Effector CD4-positive, alpha-beta T cell (primary cell): ENCODE data around the gene NOXA1.

ENCODE experiments used
- DNase-seq: peaks from one replicate; pipeline ENCODE4 v3.0.0-alpha.2; 2020

Gene NOXA1

DNA sequence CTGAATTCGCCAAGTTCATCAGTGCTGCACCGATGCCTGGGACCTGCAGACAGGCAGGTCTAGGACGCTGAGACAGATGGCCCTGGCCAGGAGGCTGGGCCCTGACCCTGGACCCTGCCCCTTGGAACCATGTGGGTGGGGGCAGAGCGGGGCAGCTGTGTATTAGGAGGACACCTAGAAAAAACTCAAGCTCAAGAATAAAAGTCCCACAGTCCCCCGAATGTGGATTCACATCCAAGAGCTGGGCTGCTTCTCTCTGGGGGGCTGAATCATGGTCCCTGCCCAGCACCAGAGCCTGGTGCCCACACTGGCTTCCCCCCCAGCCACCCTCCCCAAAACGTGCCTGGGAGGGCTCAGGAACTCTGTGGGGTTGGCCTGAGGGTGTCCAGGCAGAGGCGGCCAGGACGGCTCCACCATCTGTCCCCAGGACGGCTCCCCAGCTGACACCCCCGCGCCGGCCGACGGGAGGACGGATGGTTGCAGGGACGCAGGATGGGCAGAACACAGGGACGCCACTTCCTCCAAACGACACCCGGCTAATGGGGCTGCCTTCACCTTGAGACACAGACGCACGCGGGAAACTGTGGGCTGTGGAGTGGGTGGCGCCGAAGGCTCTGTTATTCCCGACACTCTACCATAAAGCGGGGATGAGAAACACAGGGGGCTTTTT, 35.2 kb upstream of the NOXA1 start:
- DNase-seq, result no peak

DNA sequence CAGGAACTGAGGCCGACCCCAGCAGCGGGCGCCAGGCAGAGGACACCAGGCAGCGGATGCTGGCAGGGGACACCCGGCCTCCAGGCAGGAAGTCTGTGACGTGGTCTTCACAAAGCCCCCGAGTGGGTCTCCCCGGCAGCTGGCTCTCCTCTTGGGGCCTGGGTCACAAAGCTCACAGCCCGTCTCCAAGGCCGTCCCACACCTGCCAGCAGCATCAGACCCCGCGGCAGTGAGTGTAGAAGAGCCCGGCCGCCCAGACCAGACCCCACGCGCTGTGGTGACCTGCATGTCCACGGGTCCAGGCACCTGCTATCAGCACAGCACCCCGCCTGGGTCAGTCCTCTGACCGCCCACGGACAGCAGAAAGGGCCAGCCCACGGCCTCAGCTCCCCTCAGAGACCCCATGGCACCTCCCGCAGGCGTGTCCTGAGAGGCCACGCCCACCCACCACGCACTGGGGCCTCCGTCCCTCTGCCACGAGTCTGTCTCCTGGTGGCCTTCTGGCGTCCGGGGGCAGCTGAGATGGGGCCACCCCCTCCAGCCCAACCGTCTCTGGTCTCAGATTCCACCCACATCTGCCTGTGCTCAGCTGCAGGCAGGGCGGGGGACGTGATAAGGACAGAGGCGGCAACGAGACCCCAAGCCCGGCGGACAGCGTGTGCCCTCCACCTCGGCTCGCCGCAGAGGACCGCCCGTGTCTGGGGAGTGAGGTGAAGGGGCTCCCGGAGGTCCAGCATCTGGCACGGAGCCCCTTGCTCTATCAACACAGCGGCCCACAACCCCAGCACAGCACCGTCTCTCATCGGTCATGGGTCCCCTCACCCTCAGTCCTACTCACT, 34.4 kb upstream of the NOXA1 start:
- DNase-seq, result no peak

DNA sequence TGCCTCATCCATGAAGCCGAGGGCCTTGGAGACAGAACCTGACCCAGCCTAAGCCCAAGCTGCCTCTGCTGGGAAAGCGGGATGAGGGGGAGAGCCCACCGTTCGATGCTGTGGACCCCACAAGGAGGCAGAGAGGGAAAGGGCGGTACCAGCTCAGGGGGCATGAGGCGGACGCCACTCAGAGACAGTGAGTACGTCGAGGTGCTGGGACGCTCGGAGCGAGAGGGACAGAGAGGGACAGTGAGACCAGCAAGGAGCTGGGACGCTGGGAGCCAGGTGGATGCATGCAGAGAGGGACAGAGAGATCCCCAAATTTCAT, 33.8 kb upstream of the NOXA1 start:
- no peak for DNase-seq

DNA sequence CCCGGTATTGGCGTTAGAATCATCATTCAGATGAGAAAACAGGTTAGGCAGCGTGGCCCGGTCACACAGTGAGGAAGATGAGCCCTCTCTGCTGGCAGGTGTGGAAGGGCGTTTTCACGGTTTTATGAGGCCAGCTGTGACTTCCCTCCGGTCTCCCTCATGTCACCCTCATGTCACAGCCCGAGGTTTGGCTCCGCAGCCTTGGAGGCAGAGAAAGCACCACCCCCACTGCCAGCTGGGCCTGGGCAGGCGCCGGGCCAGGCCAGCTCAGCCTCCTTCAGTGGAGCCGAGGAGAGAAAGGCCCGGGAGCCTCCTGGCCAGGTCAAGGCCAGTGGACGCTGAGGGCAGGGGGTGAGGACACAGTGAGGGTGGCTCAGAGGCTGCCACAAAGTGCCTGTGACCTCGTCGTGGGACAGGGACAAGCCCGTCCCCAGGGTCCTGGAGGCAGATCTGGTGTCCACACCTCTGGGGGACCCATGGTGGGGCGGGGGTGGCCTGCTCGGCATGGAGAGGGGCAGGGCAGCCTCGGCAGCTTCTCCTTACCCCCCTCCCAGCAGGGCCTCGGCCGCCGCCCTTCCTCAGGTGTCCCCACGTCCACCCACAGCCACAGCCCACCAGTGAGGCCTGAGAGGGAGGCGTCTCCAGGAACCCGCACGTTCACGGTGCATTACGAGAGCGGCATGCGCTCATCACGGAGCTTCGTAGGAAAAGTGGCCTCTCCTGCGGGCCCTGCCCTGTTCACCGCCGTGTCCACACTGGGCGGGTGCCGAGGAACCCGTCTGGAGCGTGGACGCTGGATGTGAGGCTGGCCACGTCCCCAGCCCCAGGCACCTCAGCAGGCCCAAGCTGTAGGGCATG, 32.4 kb upstream of the NOXA1 start:
- no peak for DNase-seq

DNA sequence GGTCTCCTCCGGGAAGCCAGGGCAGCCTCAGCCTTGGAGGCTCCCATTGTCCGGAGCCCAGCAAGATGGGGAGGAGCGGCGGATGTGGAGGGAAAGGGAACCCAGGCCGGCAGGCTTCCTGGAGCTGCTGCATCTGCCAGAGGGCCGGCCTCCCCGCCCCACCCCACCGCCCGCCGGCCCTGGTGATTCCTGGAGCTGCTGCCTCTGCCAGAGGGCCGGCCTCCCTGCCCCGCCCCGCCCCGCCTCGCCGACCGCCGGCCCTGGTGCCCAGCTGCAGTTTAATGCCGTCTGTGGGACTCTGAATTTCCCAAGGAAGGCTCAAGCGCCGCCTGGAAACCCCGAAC, 31.8 kb upstream of the NOXA1 start:
- no peak for DNase-seq

DNA sequence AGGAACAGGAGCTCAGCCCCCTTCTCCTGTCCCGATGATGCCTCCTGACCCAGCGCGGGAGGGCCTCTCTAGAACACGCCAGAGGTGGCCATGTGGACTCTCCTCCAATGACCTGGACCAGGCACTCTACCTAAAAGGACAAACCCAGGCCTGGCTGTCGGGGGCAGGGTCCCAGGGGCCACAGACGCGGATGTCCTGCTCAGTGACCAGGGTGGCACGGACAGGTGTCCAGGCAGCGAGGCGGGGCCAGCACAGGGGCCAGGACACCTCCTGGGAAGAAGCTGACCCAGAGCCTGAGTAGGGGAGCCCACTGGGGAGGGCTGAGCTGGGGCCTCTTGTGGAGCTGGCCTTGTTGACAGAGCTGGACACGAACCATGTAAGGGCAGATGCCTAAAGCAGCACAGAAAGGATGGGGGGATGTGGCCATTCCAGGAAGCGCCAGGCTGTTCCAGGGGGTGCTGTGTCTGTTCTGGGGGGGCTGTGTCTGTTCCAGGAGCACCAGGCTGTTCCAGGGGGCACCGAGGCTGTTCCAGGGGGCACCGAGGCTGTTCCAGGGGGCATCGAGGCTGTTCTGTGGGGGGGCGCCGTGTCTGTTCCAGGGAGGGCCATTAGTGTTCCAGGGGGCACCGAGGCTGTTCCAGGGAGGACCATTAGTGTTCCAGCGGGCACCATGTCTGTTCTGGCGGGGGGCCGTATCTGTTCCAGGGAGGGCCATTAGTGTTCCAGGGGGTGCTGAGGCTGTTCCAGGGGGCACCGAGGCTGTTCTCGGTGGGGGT, 30.8 kb upstream of the NOXA1 start:
- DNase-seq, result no peak

DNA sequence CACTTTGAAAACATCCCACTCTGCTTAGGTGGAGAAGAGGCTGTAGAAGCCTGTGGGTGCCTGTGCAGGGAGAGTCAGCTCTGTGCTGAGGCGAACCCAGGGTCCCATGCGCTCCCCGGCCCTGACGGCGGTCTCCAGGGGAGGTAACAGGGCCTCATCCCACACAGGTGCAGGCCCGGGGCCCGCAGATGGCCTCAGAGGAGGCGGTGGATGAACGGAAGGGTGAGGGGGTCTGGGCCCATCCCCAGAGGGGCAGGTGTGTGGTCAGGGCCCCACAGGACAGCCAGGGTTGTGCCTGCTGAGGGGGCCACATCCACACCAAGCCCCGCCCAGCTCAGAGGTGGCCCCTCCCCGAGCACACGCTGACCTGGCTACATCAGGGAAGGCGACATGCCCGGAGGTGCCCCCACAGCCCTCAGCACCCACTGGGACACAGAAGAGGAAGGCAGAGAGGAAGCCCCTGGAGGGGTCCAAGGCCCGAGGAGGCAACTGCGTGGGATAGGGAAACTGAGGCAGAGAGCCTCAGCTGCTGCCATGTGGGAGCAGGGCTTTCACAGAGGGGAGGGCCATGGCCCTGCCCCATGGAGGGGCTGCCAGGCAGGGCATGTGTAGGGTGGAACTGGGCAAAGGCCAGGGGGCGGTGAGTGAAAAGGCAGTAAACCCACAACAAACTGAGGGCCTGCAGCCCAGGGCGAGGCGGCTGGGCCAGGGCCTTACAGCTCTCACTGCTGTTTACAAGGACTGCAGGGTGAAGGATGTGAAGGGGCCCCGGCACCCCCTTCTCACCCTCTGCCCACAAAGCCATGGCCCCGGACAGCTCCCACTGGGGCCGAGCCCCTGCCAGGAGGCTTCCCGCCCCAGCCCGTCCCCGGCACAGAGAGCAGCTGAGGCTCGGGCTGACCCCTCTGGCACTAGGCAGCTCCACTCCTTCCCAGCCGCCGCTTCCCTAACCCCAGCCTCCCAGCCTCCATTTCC, 29.7 kb upstream of the NOXA1 start:
- no peak for DNase-seq

DNA sequence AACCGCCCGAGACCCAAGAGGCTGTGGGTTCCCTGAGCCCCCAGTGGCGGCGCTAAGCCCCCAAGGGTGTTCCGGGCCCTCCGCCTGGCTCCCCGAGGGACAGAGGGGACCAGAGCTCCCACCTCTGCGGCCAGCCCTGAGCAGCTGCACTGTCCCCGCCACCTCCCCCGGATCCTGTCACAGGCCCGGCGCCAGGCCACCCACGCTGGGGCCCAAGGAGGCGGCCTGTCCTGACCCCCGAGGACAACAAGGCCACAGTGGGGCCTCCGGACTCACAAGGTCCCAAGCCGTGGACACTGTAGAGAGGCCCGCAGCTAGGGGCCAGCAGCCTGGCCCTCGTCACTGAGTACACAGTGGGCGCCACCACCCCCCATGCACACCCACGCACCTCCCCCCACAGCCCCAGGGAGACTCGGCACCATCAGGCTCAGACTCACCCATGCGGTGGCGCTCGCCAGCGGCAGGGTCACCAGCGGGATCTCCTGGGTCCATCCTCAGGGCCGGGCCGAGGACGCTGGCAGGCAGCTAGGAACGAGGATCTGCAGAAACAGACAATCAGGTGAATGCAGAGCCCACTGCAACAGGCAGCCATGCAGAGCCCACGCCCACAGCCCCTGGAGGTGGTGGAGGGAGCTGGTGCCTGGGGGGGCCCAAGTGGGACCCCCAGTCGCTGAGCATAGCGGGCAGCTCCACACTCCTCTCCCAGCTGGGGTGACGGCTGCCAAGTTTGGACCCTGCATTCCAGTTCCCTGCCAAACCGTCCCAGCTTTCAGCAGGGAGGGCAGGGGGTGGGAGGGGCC, 28.1 kb upstream of the NOXA1 start:
- no peak for DNase-seq

DNA sequence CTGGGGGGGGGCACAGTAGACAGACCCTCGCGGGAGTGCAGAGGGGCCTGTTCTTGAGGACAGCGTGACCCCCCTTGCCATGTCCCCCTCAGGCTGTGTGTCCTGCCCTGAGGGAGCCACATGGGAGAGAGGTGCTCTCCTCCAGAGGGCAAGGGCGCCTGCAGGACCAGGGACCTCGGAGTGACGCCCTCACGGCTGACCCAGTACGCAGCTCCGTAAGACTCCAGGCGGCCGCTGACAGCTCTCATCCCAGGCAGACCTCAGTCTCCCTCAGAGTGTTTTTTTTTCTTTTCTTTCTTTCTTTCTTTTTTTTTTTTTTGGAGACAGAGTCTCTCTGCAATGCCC, 27.6 kb upstream of the NOXA1 start:
- no peak for DNase-seq

DNA sequence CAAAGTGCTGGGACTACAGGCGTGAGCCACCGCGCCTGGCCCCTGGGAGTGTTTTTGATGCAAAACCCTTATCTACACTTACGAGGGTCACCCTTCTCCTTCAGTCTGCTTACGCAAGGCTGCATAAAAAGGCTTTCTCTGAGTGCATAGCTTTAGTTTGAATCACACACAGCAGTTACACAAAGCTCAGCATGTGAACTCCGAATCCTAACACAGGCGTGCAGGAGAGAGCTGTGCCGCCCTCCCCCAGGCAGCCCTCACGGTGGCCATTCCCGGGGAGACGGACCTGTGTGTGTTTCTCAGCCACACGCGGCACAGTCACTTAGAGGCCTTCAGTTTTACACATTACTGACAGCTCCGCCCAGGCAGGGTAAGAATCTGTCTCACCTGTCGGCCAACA, 27.0 kb upstream of the NOXA1 start:
- DNase-seq, result no peak

DNA sequence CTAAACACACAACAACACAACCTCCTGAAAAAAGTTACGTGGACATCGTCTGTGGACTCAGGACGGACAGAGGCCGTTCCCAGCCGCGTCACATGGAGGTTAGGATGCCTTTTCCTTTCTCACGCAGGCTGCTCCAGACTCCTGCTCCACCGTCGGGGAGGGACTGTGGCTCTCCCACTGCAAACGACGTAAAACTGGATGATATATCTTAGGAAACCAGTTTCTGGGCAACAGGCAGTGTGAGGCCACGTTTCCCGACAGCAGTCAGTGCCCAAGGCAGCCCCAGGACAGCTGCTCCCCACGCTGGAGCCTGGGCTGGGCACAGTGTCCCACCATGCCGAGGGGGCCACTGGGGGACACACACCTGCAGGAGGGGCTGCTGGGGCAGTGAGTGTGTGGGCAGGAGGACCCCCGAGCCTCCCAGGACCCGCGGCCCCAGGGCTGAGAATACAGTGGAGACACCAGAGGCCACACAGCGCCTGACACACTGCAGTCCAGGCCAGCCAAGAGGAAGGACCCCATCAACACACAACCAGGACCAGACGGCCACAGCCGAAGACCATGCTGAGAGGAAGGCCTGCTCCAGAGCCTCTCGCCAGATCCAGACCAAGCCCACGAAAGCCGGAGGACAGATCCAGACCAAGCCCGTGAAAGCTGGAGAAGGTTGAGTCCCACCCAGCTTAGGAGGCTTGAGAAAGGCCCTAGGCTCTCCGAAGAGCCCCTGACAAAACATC, 26.4 kb upstream of the NOXA1 start:
- no peak for DNase-seq

DNA sequence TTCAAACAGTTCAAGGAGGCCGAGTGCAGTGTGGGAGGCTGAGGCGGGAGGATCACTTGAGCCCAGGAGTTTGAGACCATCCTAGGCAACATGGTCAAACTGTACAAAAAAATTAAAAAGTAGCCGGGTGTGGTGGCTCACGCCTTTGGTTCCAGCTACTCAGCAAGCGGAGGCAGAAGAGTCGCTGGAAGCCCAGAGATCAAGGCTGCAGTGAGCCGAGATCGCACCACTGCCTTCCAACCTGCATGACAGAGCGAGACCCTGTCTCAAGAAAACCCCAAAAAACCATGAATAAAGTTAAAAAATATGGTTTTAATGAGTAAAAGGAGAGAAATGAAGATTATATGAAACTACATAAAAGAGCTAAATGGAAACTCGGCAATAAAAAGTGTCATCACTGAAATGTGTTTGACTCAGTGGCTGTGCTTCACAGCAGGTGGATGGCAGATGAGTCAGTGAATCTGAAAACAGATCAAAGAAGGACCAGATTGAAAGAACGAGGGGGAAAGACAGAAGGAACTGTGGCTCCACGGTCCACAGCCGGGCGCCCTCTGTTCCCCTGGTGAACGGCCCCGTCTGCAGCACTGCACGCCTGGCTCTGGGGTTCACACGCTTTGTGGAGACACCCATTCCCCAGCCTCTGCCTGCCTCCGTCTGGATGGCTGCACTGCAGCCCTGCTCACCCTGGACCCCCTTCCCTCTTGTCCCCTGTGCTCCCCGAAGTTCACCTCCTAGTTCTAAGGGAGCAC, 25.3 kb upstream of the NOXA1 start:
- no peak for DNase-seq

DNA sequence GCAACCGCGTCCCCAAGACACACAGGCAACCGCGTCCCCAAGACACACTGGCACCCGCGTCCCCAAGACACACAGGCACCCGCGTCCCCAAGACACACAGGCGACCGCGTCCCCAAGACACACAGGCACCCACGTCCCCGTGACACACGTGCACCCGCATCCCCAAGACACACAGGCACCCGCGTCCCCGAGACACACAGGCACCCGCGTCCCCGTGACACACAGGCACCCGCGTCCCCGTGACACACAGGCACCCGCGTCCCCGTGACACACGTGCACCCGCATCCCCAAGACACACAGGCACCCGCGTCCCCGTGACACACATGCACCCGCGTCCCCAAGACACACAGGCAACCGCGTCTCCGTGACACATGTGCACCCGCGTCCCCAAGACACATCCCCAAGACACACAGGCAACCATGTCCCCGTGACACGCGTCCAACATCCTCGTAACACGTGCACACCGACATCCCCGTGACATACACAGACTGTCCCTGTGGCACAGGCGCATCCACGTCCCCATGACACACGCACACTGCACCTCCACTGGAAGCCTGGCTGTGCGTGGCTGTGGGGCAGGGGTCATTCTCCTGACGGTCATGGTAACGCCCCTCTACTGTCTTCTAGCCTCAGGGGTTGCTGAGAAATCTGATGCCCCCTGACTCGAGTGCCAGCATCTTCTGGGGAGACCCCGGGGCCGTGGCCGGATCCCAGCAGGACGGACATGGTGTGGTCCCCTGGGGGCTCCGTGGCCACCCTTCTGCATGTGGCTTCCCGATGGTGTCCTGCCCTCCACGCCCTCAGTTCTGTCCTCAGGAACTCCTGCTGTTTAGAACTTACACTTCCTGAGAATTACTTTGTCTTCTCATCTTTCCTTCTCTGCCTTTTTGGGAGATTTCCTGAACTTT, 24.4 kb upstream of the NOXA1 start:
- DNase-seq, result no peak

DNA sequence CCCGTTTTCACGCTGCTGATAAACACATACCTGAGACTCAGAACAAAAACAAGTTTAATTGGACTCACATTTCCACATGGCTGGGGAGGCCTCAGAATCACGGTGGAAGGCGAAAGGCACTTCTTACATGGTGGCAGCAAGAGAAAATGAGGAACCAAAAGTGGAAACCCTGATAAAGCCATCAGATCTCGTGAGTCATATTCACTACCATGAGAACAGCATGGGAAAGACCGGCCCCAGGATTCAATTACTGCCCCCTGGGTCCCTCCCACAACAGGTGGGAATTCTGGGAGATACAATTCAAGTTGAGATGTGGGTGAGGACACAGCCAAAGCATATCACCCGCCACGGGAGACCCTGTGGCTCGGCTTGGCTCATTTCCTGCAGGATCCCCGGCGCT, 20.4 kb upstream of the NOXA1 start:
- DNase-seq, result no peak

DNA sequence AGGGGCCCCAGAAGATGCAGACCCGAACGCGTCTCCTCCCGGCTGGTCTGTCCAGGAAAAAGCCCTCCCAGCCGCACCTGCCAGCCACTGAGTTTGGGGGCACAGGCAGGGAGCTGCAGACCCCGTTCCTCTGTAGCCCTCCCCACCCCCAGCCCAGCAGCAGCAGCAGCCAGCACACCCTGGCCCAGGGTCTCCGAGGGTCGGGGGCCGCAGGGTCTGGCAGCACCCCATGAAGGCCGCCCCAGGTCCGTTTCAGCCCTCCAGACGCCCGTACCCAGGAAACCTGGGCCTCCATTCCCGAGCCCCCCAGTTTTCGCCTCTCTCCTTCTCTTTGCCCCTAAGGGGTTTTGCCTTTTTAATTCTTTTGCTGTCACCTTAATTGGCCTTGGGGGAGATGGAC, 19.9 kb upstream of the NOXA1 start:
- DNase-seq, result no peak

DNA sequence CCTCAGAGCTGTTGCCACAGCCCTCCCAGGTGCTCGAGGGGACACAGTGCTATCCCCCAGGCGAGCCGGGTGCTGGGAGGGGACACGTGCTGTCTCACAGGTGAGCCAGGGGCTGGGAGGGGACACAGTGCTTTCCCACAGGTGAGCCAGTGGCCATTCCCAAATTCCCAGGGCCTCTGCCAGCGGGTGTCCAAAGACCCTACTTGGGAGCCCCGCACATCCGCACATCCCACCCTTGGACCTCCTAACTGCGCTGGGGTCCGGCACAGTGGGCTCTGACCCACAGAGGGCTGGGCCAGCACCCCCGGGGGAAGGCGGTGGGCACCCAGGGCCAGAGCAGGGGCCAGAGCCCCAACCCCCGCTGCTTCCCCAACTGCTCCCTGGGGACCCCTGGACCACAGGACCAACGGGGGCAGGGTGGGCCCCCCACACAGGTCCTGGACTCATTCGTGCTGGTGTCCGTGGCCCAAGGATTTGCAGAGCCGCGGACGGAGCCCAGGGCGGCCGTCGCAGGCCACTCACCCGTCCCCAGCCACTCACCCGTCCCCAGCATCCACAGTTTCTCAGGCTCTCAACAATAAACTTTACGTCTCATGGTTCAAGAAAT, 18.1 kb upstream of the NOXA1 start:
- no peak for DNase-seq

DNA sequence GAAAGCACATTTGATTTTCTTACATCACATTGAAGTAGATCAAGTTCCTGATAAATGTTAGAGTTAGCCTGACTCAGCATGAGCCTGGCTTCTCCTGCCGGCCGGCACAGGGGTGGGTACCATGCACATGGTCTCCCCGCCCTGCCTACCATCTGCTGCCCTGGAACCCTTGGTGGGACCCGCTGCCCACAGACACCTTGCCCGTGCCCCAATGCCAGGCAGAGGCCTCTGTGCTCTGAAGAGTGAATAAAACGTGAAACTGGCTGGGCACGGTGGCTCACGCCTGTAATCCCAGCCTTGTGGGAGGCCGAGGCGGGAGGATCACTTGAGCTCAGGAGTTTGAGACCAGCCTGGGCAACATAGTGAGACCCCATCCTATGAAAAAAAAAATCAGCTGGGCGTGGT, 17.5 kb upstream of the NOXA1 start:
- DNase-seq, result no peak
